A549 (cell line): Measurements from ENCODE around the gene TTBK2.

Source experiments
- CEBPB ChIP-seq, 2 experiments: fragments of >200 bp in 1 of 2; sonication (Bioruptor Twin) in 1 of 2; formaldehyde crosslinking in 1 of 2; IDR thresholded peaks; 2 replicates each; pipeline ENCODE4 v1.6.1; 2012 to 2016
- CTCF ChIP-seq: fragments of >200 bp; sonication (Bioruptor Twin); formaldehyde crosslinking; IDR thresholded peaks from 3 replicates; pipeline ENCODE4 v1.5.1; 2016
- RCOR1 ChIP-seq: fragments of 150-350 bp; IDR thresholded peaks from 2 replicates; pipeline ENCODE4 v1.6.1; 2014; ENCODE audit warnings: antibody characterized with exemption, low read length, low read depth

GRCh38 chr15:42742149-42742548 lies 178.4 kb downstream of the TTBK2 start:
- TF ChIP-seq RCOR1 (no peak), CTCF (no peak), CEBPB (IDR thresholded peaks at IDR 0.05) (no peak)
